ENCODE results near the gene BBLN. TPM values are rescaled to one million over a fixed set of nuclear protein-coding genes. Genes with fewer than 3 reads are reported as not detected.

Gene BBLN
- total RNA-seq, 4 donors from 2014 or later, result 97.3 to 178 (median 149) TPM

- peaks cover 0 to 11% (median 3%) of the 10 kb centered on the region in 4 donors for H3K36me3 ChIP-seq
- in situ Hi-C loops (cut with MboI; ENCODE audit: low pct_ligation_motif_present in 1 of 4, low pct_unique_long_range_greater_than_20kb in 1 of 4, low sequenced_read_pairs in 3 of 4) (no loop called here), intact Hi-C loops (cut with DNase I; ENCODE audit: low total_unique reads) (no loop called here)
- DNase-seq, result no peak
- H3K4me3 ChIP-seq, result no peak overlapping the region
- no peaks in the 10 kb centered on the region for H3K27me3 ChIP-seq
- no peaks in the 10 kb centered on the region for H3K9me3 ChIP-seq
- WGBS, 2 donors (ENCODE audit: low coverage in 1 of 2), result 86 to 88% methylated on average over 8 to 13 of the region's 13 CpGs
- H3K27ac ChIP-seq, result no peak overlapping the region
- peaks cover 0 to 17% (median 11%) of the 10 kb centered on the region in 4 donors for H3K4me1 ChIP-seq
- no peak for TF ChIP-seq POLR2A (IDR thresholded peaks at IDR 0.05)
- no peak for TF ChIP-seq EP300 (IDR thresholded peaks at IDR 0.05; ENCODE audit: low read depth)
- no peak for TF ChIP-seq CTCF (IDR thresholded peaks at IDR 0.05)
These were observed 1.3 kb downstream of the BBLN start for GRCh38 chr9:128161215-128161902.

GRCh38 chr9:128162215-128163026, 2.4 kb downstream of the BBLN start:
- Histone ChIP-seq H3K4me3 (no peak overlapping the region), H3K9me3 (no peaks in the 10 kb centered on the region), H3K36me3 (peaks cover 0 to 22% (median 8%) of the 10 kb centered on the region in 4 donors), H3K4me1 (peaks cover 0 to 17% (median 11%) of the 10 kb centered on the region in 4 donors), H3K27ac (no peak overlapping the region), H3K27me3 (no peaks in the 10 kb centered on the region)
- DNase-seq, result no peak
- intact Hi-C loops (cut with DNase I; ENCODE audit: low total_unique reads), result no loop called here
- in situ Hi-C loops (cut with MboI; ENCODE audit: low pct_ligation_motif_present in 1 of 4, low pct_unique_long_range_greater_than_20kb in 1 of 4, low sequenced_read_pairs in 3 of 4), result no loop called here
- no peak for TF ChIP-seq EP300 (IDR thresholded peaks at IDR 0.05; ENCODE audit: low read depth)
- TF ChIP-seq POLR2AphosphoS5 (IDR thresholded peaks at IDR 0.05), result no peak
- no peak for TF ChIP-seq CTCF (IDR thresholded peaks at IDR 0.05)
- no peak for TF ChIP-seq POLR2A (IDR thresholded peaks at IDR 0.05)
- WGBS, 2 donors (ENCODE audit: low coverage in 1 of 2), result 80 to 84% methylated on average over 2 to 7 of the region's 10 CpGs

GRCh38 chr9:128163027-128163515, 3.0 kb downstream of the BBLN start:
- no peaks in the 10 kb centered on the region for H3K27me3 ChIP-seq
- in situ Hi-C loops (cut with MboI; ENCODE audit: low pct_ligation_motif_present in 1 of 4, low pct_unique_long_range_greater_than_20kb in 1 of 4, low sequenced_read_pairs in 3 of 4), result no loop called here
- WGBS, 2 donors (ENCODE audit: low coverage in 1 of 2), result 90 to 94% methylated on average over 3 to 6 of the region's 6 CpGs
- H3K27ac ChIP-seq, result no peak overlapping the region
- DNase-seq, result no peak
- H3K36me3 ChIP-seq, result peaks cover 0 to 28% (median 11%) of the 10 kb centered on the region in 4 donors
- H3K9me3 ChIP-seq, result no peaks in the 10 kb centered on the region
- TF ChIP-seq POLR2AphosphoS5 (IDR thresholded peaks at IDR 0.05) (no peak), POLR2A (IDR thresholded peaks at IDR 0.05) (no peak), CTCF (IDR thresholded peaks at IDR 0.05) (no peak), EP300 (IDR thresholded peaks at IDR 0.05; ENCODE audit: low read depth) (no peak)
- H3K4me3 ChIP-seq, result no peak overlapping the region
- H3K4me1 ChIP-seq, result peaks cover 0 to 17% (median 11%) of the 10 kb centered on the region in 4 donors
- intact Hi-C loops (cut with DNase I; ENCODE audit: low total_unique reads), result no loop called here

Data from transverse colon (tissue), 4 donors.